Endodermal cell (in vitro differentiated cells): ENCODE measurements around the gene BSPH1. TPM values are rescaled to one million over a fixed set of nuclear protein-coding genes. Genes with fewer than 3 reads are reported as not detected.
"Not testable (repeated sequence)": the region's sequence is repeated elsewhere in the genome, so short reads cannot be mapped to it uniquely, and the experiment has no call there.

ENCODE experiments used
- DNase-seq: peaks from one replicate; pipeline ENCODE4 v3.0.0-alpha.2; 2017
- H3K27ac ChIP-seq: 2 replicates; pipeline ENCODE4 v1.5.1; 2013; ENCODE audit warnings: mild to moderate bottlenecking, low read depth, low read length, moderate library complexity
- H3K27me3 ChIP-seq: 2 replicates; pipeline ENCODE4 v1.6.1; 2013; ENCODE audit warnings: mild to moderate bottlenecking, low read length, moderate library complexity; ENCODE audit not compliant: insufficient read depth, control insufficient read depth, poor library complexity, severe bottlenecking
- H3K36me3 ChIP-seq: 2 replicates; pipeline ENCODE4 v1.7.0; 2013; ENCODE audit warnings: mild to moderate bottlenecking, low read length, moderate library complexity; ENCODE audit not compliant: control insufficient read depth, insufficient read depth
- H3K4me1 ChIP-seq: one replicate; pipeline ENCODE4 v1.7.0; 2013; ENCODE audit warnings: low read length; ENCODE audit not compliant: control insufficient read depth, insufficient read depth
- H3K4me3 ChIP-seq: 2 replicates; pipeline ENCODE4 v1.5.1; 2013; ENCODE audit warnings: mild to moderate bottlenecking, low read length, moderate library complexity
- H3K9ac ChIP-seq: 2 replicates; pipeline ENCODE4 v1.6.1; 2013; ENCODE audit warnings: mild to moderate bottlenecking, low read length, moderate library complexity; ENCODE audit not compliant: poor library complexity, severe bottlenecking; ENCODE audit errors: extremely low read depth
- H3K9me3 ChIP-seq: 2 replicates; pipeline ENCODE4 v1.6.1; 2013; ENCODE audit warnings: mild to moderate bottlenecking, low read length, moderate library complexity; ENCODE audit not compliant: control insufficient read depth
- H3K27ac Mint-ChIP-seq: 2 replicates; pipeline ENCODE4 v1.8.0; 2020; ENCODE audit warnings: mixed read lengths
- H3K27me3 Mint-ChIP-seq: 2 replicates; pipeline ENCODE4 v1.8.0; 2021; ENCODE audit warnings: mild to moderate bottlenecking, mixed read lengths; ENCODE audit not compliant: insufficient read depth
- H3K36me3 Mint-ChIP-seq: 2 replicates; pipeline ENCODE4 v1.8.0; 2020; ENCODE audit warnings: low read depth, mixed read lengths
- H3K4me1 Mint-ChIP-seq: 2 replicates; pipeline ENCODE4 v1.8.0; 2020; ENCODE audit warnings: mixed read lengths
- H3K4me3 Mint-ChIP-seq: 2 replicates; pipeline ENCODE4 v1.8.0; 2020; ENCODE audit warnings: mild to moderate bottlenecking, moderate library complexity, mixed read lengths
- H3K9me3 Mint-ChIP-seq: 2 replicates; pipeline ENCODE4 v1.8.0; 2020; ENCODE audit warnings: mild to moderate bottlenecking, mixed read lengths
- WGBS, 2 experiments: methylation state at CpG; one replicate each; pipeline versions ENCODE4 v1.1.5 to v1.1.7; 2013; ENCODE audit warnings: missing lambda C conversion rate in 2 of 2, mixed read lengths in 1 of 2; ENCODE audit not compliant: insufficient coverage in 1 of 2, insufficient read length in 1 of 2; 5-methylcytosine and 5-hydroxymethylcytosine counted together
- total RNA-seq, 2 donors: library from RNA; stranded (reverse); fragmentation: NEBNext Ultra II Directional in 1 of 2; extraction: Animal tissue kit (Norgen Biotek cat#: 25700) in 1 of 2; gene quantifications; 2 replicates in 1 of 2; 3 replicates in 1 of 2; pipeline ENCODE4 v1.2.1, GENCODE V29; 2021
- TF ChIP-seq, protein P1 (sequence below): fragments of 200-600 bp; sonication (generic); conservative IDR thresholded peaks from 2 replicates; pipeline ENCODE4 v1.5.0; 2021; ENCODE audit warnings: antibody characterized with exemption, mild to moderate bottlenecking

BSPH1 gene
- total RNA-seq, 2 donors from 2014 or later = not detected

DNA sequence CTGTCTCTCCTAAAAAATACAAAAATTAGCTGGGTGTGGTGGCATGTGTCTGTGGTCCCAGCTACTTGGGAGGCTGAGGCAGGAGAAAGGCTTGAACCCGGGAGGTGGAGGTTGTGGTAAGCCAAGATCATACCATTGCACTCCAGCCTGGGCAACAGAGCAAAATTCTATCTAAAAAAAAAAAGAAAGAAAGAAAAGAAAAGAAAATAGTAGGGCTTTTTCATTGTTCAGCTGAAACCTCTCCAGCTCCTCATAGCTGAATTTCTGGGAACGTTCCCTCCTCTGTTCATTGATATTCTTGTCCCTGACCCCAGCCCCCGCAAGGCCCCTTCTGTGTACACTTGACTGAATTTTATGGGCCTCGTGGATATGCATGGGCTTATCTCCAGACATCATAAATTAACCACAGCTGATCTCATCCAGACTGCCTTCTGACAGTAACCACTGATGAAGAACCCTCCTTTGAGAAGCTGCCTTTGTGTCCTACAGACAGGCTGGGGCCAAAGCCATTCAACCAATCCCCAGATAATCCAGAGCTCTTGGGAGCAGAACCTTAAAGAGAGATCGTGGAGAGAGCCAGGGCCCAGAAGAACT, 2.3 kb upstream of the BSPH1 start, which contains the start of gene ELSPBP1:
Gene ELSPBP1, plus strand, starts transcription at position 424 of the 594 bp plus-strand sequence. CDS start 14,036 bp downstream, outside the sequence.
- Mint-ChIP-seq H3K36me3 (no peaks in the 10 kb centered on the region), H3K27ac (no peak within 1 kb of the TSS), H3K4me3 (no peak within 1 kb of the TSS), H3K4me1 (no peaks in the 10 kb centered on the region), H3K27me3 (peaks cover 21% of the 10 kb centered on the region), H3K9me3 (no peaks in the 10 kb centered on the region)
- no peak within 1 kb of the TSS for H3K4me3 ChIP-seq
- 71 to 78% methylated on average over 3 to 5 of the region's 5 CpGs for WGBS, 2 experiments
- no peak for DNase-seq
- H3K9ac ChIP-seq = no peak within 1 kb of the TSS
- H3K27ac ChIP-seq = no peak within 1 kb of the TSS
- H3K27me3 ChIP-seq = no peaks in the 10 kb centered on the region
- no peaks in the 10 kb centered on the region for H3K9me3 ChIP-seq
- H3K36me3 ChIP-seq = no peaks in the 10 kb centered on the region
- H3K4me1 ChIP-seq = no peaks in the 10 kb centered on the region
- TF ChIP-seq, protein P1, sequence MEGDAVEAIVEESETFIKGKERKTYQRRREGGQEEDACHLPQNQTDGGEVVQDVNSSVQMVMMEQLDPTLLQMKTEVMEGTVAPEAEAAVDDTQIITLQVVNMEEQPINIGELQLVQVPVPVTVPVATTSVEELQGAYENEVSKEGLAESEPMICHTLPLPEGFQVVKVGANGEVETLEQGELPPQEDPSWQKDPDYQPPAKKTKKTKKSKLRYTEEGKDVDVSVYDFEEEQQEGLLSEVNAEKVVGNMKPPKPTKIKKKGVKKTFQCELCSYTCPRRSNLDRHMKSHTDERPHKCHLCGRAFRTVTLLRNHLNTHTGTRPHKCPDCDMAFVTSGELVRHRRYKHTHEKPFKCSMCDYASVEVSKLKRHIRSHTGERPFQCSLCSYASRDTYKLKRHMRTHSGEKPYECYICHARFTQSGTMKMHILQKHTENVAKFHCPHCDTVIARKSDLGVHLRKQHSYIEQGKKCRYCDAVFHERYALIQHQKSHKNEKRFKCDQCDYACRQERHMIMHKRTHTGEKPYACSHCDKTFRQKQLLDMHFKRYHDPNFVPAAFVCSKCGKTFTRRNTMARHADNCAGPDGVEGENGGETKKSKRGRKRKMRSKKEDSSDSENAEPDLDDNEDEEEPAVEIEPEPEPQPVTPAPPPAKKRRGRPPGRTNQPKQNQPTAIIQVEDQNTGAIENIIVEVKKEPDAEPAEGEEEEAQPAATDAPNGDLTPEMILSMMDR = no peak

DNA sequence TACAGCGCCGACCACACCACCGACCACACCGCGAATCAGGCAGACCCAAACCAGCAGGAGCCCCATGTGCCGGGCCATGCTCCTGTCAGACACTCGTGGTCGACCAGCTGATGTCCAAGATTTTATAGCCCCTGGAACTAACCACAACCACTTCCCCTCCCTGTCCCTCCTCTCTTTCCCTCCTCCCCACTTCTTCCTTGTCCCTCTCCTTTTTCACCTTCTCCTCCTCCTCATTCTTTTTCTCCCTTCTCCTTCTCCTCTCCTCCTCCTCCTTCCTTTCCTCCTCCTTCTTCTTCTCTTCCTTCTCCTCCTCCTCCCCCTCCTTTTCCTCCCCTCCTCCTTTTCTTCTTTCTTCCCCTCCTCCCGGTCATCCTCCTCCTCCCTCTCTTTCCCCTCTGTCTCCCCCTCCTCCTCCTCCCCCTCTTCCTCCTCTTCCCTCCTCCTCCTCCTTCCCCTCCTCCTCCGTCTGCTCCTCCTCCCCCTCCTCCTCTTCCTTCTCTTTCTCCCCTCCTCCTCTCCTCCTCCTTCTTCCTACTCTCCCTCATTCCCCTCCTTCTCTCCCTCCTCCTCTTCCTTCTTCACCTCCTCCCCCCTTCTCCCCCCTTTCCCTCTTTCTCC, 670 bp downstream of the BSPH1 start:
- peaks cover 20% of the 10 kb centered on the region for H3K27me3 Mint-ChIP-seq
- no peak for DNase-seq
- no peaks in the 10 kb centered on the region for H3K4me1 Mint-ChIP-seq
- 75 to 83% methylated on average over 5 to 9 of the region's 10 CpGs for WGBS, 2 experiments
- H3K9me3 Mint-ChIP-seq = no peaks in the 10 kb centered on the region
- Histone ChIP-seq H3K27me3 (no peaks in the 10 kb centered on the region), H3K9ac (no peak overlapping the region), H3K27ac (no peak overlapping the region), H3K4me1 (no peaks in the 10 kb centered on the region), H3K4me3 (no peak overlapping the region), H3K36me3 (no peaks in the 10 kb centered on the region), H3K9me3 (no peaks in the 10 kb centered on the region)
- no peak overlapping the region for H3K4me3 Mint-ChIP-seq
- TF ChIP-seq, protein P1 = no peak
- no peaks in the 10 kb centered on the region for H3K36me3 Mint-ChIP-seq
- no peak overlapping the region for H3K27ac Mint-ChIP-seq

DNA sequence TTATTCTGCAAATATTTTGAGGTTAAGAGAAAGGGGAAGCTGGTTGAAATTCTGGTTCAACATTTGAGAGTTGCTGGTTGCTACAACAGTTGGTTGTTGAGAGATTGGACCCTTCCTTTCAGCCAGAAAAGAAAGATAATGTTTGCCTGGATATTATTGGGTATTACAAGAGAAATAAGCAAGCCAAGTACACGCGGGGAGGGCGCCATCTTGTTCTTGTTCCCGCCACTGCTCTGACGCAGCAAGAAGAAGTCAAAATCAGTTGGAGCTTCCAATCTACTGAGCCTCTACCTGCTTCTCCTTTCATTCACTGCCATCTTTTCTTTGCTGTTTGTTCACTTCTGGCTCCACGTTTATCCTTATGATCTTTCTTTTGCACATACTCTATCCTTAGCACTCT, 18.4 kb downstream of the BSPH1 start:
- Histone ChIP-seq H3K4me1 (no peaks in the 10 kb centered on the region), H3K9me3 (no peaks in the 10 kb centered on the region), H3K9ac (no peak overlapping the region), H3K4me3 (no peak overlapping the region), H3K36me3 (no peaks in the 10 kb centered on the region), H3K27ac (no peak overlapping the region), H3K27me3 (no peaks in the 10 kb centered on the region)
- H3K4me1 Mint-ChIP-seq = no peaks in the 10 kb centered on the region
- peaks cover 4% of the 10 kb centered on the region for H3K9me3 Mint-ChIP-seq
- 83% methylated on average over 6 of the region's 6 CpGs for WGBS, 2 experiments
- DNase-seq = no peak
- H3K4me3 Mint-ChIP-seq = no peak overlapping the region
- H3K27me3 Mint-ChIP-seq = peaks cover 19% of the 10 kb centered on the region
- TF ChIP-seq, protein P1 = no peak
- H3K27ac Mint-ChIP-seq = no peak overlapping the region
- no peaks in the 10 kb centered on the region for H3K36me3 Mint-ChIP-seq

DNA sequence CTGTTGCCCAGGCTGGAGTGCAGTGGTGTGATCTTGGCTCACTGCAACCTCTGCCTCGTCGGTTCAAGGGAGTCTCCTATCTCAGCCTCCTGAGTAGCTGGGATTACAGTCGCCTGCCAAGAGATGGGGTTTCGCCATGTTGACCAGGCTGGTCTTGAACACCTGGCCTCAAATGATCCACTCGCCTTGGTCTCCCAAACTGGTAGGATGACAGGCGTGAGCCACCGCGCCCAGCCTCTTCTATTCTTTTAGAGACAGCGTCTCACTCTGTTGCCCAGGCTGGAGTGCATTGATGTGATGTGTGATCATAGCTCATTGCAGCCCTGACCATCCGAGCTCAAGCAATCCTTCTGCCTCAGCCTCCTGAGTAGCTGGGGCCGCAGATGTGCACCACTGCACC, 36.0 kb downstream of the BSPH1 start:
- not testable (repeated sequence) for H3K27ac ChIP-seq, H3K9ac ChIP-seq, H3K36me3 Mint-ChIP-seq, H3K9me3 Mint-ChIP-seq, H3K4me1 Mint-ChIP-seq, H3K36me3 ChIP-seq, H3K4me1 ChIP-seq, H3K27me3 ChIP-seq, DNase-seq, H3K9me3 ChIP-seq, H3K27ac Mint-ChIP-seq, H3K4me3 Mint-ChIP-seq, H3K27me3 Mint-ChIP-seq, H3K4me3 ChIP-seq
- 90 to 94% methylated on average over 6 to 7 of the region's 11 CpGs for WGBS, 2 experiments

DNA sequence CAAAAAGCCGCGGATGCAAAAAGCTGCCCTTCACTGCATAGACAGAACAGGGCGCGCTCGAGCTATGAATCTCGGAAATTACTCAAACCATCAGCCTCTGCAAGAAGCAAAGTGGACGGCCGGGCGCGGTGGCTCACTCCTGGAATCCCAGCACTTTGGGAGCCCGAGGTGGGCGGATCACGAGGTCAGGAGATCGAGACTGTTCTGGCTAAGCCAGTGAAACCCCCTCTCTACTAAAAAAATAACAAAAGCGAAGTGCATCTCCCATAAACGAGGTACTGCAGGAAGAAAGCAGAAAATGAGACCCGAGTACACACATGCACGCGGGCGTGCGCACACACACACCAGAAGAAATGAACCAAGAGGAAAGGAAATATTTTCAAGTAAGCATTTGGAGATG, 39.8 kb downstream of the BSPH1 start:
- not testable (repeated sequence) for H3K27me3 ChIP-seq, H3K27ac ChIP-seq, H3K9me3 ChIP-seq, H3K27ac Mint-ChIP-seq, H3K4me1 Mint-ChIP-seq, H3K9me3 Mint-ChIP-seq, H3K36me3 ChIP-seq, H3K4me3 Mint-ChIP-seq, H3K4me3 ChIP-seq, DNase-seq, H3K27me3 Mint-ChIP-seq, H3K36me3 Mint-ChIP-seq, H3K4me1 ChIP-seq, H3K9ac ChIP-seq
- WGBS, 2 experiments = no CpG with 5 or more reads among the region's 21 CpGs
